ENCODE results near the gene TMEM131L. TPM values are rescaled to one million over a fixed set of nuclear protein-coding genes. Genes with fewer than 3 reads are reported as not detected.

Gene TMEM131L
- total RNA-seq, 1 donor from 2014 or later, result 14.1 TPM

GRCh38 chr4:153622093-153622492, 155.9 kb downstream of the TMEM131L start:
- no peak for DNase-seq
- Histone ChIP-seq H3K27me3 (no peaks in the 10 kb centered on the region), H3K27ac (no peak overlapping the region), H3K4me1 (no peaks in the 10 kb centered on the region), H3K36me3 (peaks cover 67% of the 10 kb centered on the region), H3K9me3 (no peaks in the 10 kb centered on the region), H3K4me3 (no peak overlapping the region)
- ATAC-seq, result peak; percentile 45
- intact Hi-C loops (cut with DNase I), result no loop called here
- TF ChIP-seq CTCF (IDR thresholded peaks at IDR 0.05), result no peak

- H3K27me3 ChIP-seq, result no peaks in the 10 kb centered on the region
- no peak overlapping the region for H3K4me3 ChIP-seq
- intact Hi-C loops (cut with DNase I), result no loop called here
- DNase-seq (no peak), ATAC-seq (peak; percentile 41)
- no peaks in the 10 kb centered on the region for H3K4me1 ChIP-seq
- no peaks in the 10 kb centered on the region for H3K9me3 ChIP-seq
- no peak for TF ChIP-seq CTCF (IDR thresholded peaks at IDR 0.05)
- H3K36me3 ChIP-seq, result peaks cover 71% of the 10 kb centered on the region
- no peak overlapping the region for H3K27ac ChIP-seq
These were observed 156.6 kb downstream of the TMEM131L start for GRCh38 chr4:153622778-153623240.

- Histone ChIP-seq H3K4me3 (no peak overlapping the region), H3K27ac (no peak overlapping the region), H3K36me3 (peaks cover 71% of the 10 kb centered on the region), H3K4me1 (no peaks in the 10 kb centered on the region), H3K9me3 (no peaks in the 10 kb centered on the region), H3K27me3 (no peaks in the 10 kb centered on the region)
- TF ChIP-seq CTCF (IDR thresholded peaks at IDR 0.05), result no peak
- DNase-seq (no peak), ATAC-seq (no peak)
- intact Hi-C loops (cut with DNase I), result no loop called here
These were observed 157.3 kb downstream of the TMEM131L start for GRCh38 chr4:153623491-153623890.

DNA sequence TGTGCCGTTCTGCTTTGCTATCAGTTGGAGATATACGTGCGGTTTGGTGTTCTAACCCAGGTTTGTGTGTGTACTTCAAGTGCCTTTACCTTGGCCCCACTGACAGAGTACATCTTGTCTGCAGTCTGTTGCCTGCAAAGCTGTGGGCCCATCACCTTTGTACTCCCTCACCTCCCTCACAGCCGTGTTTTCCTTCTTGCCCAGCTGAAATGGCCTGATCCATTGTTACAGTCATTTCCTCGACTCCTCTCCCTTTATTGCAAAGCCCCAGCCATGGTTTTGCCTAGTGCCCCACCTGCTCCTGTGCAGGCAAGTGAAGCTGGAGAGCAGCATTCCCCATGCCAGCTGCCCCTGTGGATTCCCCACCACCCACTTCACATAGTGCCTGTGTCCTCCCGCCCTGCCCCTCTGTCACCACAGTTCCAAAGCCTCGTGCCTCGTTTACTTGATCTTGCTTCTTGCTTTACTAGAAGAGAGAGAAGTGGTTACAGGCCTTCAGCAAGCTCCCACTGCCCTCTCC, 162.7 kb downstream of the TMEM131L start:
- ATAC-seq, result no peak
- H3K27ac ChIP-seq, result no peak overlapping the region
- H3K4me1 ChIP-seq, result no peaks in the 10 kb centered on the region
- no peak overlapping the region for H3K4me3 ChIP-seq
- peaks cover 79% of the 10 kb centered on the region for H3K36me3 ChIP-seq
- intact Hi-C loops (cut with DNase I), result no loop called here
- TF ChIP-seq CTCF (IDR thresholded peaks at IDR 0.05), result no peak
- H3K9me3 ChIP-seq, result no peaks in the 10 kb centered on the region
- no peak for DNase-seq
- no peaks in the 10 kb centered on the region for H3K27me3 ChIP-seq

- Histone ChIP-seq H3K4me3 (no peak overlapping the region), H3K27me3 (no peaks in the 10 kb centered on the region), H3K36me3 (peaks cover 80% of the 10 kb centered on the region), H3K4me1 (no peaks in the 10 kb centered on the region), H3K9me3 (no peaks in the 10 kb centered on the region), H3K27ac (no peak overlapping the region)
- ATAC-seq (no peak), DNase-seq (no peak)
- intact Hi-C loops (cut with DNase I), result loop anchor here (10.0 kb wide), 1 partner anchor 125 kb away; no protein-coding TSS in a partner anchor
- TF ChIP-seq CTCF (IDR thresholded peaks at IDR 0.05), result no peak
These were observed 163.6 kb downstream of the TMEM131L start for GRCh38 chr4:153629776-153630175.
